Omental fat pad (tissue), 4 donors: Measurements from ENCODE around the gene KNOP1. TPM values are rescaled to one million over a fixed set of nuclear protein-coding genes. Genes with fewer than 3 reads are reported as not detected.
A peak's percentile ranks its signal among the peaks of the same experiment; 100 is the strongest.

Experiments
- ATAC-seq: fragments of 150-250 bp; one replicate; pipeline ENCODE4 v1.9.1; 2016; ENCODE audit warnings: mild to moderate bottlenecking, moderate library complexity; ENCODE audit not compliant: low FRiP score
- DNase-seq: peaks from one replicate; pipeline ENCODE4 v3.0.0-alpha.2; 2019; ENCODE audit warnings: low spot score
- CTCF ChIP-seq, 3 donors: fragments of 450-650 bp; IDR thresholded peaks; one replicate each; pipeline ENCODE4 v1.5.1; 2016 to 2017; ENCODE audit warnings: antibody characterized with exemption in 3 of 3, mild to moderate bottlenecking in 3 of 3, moderate library complexity in 2 of 3
- total RNA-seq, 4 donors: library from RNA; depleted of rRNA; stranded (reverse); fragments of >200 nt; gene quantifications; one replicate each; pipeline ENCODE4 v1.1.0, GENCODE V29; 2016

KNOP1 gene
- total RNA-seq, 4 donors from 2014 or later: 4.6 to 19.9 (median 10.1) TPM

- no peak for ATAC-seq
- no peak for TF ChIP-seq CTCF (IDR thresholded peaks at IDR 0.05)
These were observed 16.9 kb downstream of the KNOP1 start for GRCh38 chr16:19701091-19701490.

GRCh38 chr16:19700319-19700781, 17.7 kb downstream of the KNOP1 start:
- no peak for TF ChIP-seq CTCF (IDR thresholded peaks at IDR 0.05)
- DNase-seq: no peak
- ATAC-seq: no peak

More at GRCh38 chr16:19701091-19701490, 16.9 kb downstream of the KNOP1 start:
- no peak for DNase-seq

- DNase-seq: no peak
- TF ChIP-seq CTCF (IDR thresholded peaks at IDR 0.05): no peak
- ATAC-seq: no peak
These were observed 18.6 kb downstream of the KNOP1 start for GRCh38 chr16:19699472-19699871.

GRCh38 chr16:19698480-19699465, 19.3 kb downstream of the KNOP1 start:
- TF ChIP-seq CTCF (IDR thresholded peaks at IDR 0.05): no peak

GRCh38 chr16:19697756-19698318, 20.2 kb downstream of the KNOP1 start:
- DNase-seq (no peak), ATAC-seq (no peak)
- no peak for TF ChIP-seq CTCF (IDR thresholded peaks at IDR 0.05)

More at GRCh38 chr16:19698480-19699465, 19.3 kb downstream of the KNOP1 start:
- no peak for DNase-seq
- ATAC-seq: peak; percentile 53

- ATAC-seq (no peak), DNase-seq (no peak)
- TF ChIP-seq CTCF (IDR thresholded peaks at IDR 0.05): no peak
These were observed 21.1 kb downstream of the KNOP1 start for GRCh38 chr16:19696961-19697360.
